ENCODE data around the gene IL10RA. TPM values are rescaled to one million over a fixed set of nuclear protein-coding genes. Genes with fewer than 3 reads are reported as not detected.
"Not testable (repeated sequence)": the region's sequence is repeated elsewhere in the genome, so short reads cannot be mapped to it uniquely, and the experiment has no call there.

Gene IL10RA
- total RNA-seq, result 9.1 TPM

GRCh38 chr11:117985953-117986887, at the start of gene IL10RA:
Gene IL10RA, plus strand, starts transcription at chr11:117986394. Its CDS starts 74 bp downstream, at chr11:117986468.
- no peak for DNase-seq

- DNase-seq, result no peak
These were observed 49.2 kb upstream of the IL10RA start for GRCh38 chr11:117936973-117937372.

GRCh38 chr11:117940736-117941135, 45.5 kb upstream of the IL10RA start:
- DNase-seq, result no peak

- DNase-seq, result no peak
These were observed 45.0 kb upstream of the IL10RA start for GRCh38 chr11:117941163-117941707.

DNA sequence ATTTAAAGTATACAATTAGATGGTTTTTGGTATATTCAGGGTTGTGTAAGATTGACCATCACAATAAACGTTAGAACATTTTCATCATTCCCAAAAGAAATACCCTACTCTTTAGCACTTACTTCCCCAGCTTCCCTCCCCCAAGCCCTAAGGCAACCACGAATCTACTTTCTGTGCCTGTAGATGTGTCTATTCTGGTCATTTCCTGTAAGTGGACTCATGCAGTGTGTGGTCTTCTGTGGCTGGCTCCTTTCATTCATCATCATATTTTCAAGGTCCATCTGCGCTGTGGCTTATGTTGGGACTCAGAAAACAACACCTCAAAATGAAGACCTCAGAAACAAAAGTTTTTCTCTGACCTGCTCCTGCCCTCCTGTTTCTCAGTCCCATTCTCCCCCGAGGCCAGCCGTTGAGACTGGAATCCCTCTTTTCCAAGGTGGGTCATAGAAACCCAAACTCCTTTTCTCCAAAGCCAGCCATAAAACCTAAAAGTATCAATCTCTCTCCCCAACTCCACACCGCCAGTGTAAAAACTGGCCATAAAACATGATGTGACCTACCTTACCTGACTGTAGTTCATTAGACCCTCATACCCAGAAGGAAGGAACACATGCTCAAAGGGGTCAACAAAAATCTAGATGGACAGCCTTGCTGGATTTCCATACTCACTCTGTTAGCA, 44.1 kb upstream of the IL10RA start:
- no peak for DNase-seq

DNA sequence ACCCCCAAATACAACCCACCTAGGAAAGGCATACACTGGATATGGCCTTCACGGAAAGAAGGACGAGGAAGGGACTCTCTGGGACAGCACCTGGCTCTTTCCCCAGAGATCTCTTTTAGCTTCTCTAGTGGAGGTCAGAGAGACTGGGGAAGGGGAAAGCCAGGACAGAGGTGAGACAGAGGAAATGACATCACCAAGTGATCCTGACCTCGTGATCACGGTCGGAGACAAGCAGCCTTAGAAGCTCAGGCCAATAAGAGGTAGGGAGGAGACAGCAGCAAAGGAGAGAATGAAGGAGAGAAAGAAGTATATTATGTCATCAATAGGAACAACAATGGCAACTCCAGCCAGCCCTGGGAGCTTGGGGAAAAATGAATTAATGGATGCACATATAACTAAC, 41.6 kb upstream of the IL10RA start:
- DNase-seq, result no peak

- no peak for DNase-seq
These were observed 41.0 kb upstream of the IL10RA start for GRCh38 chr11:117945047-117945810.

- no peak for DNase-seq
These were observed 39.9 kb upstream of the IL10RA start for GRCh38 chr11:117946156-117946841.

- DNase-seq, result peak; percentile 78
These were observed 39.2 kb upstream of the IL10RA start for GRCh38 chr11:117946842-117947526.

GRCh38 chr11:117947751-117948150, 38.4 kb upstream of the IL10RA start:
- DNase-seq, result not testable (repeated sequence)

DNA sequence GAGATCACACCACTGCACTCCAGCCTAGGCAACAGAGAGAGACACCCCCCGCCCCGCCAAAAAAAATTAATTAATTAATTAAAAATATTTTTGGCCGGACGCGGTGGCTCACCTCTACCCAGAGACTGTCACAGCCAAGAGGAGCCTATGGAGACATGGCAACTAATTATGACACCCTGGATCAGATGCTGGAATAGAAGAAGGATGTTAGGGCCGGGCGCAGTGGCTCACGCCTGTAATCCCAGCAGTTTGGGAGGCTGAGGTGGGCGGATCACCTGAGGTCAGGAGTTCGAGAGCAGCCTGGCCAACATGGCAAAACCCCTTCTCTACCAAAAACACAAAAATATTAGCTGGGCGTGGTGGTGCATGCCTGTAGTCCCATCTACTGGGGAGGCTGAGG, 37.7 kb upstream of the IL10RA start:
- DNase-seq, result not testable (repeated sequence)

- DNase-seq, result no peak
These were observed 37.1 kb upstream of the IL10RA start for GRCh38 chr11:117949062-117949461.

GRCh38 chr11:117950301-117950700, 35.9 kb upstream of the IL10RA start:
- DNase-seq, result no peak

DNA sequence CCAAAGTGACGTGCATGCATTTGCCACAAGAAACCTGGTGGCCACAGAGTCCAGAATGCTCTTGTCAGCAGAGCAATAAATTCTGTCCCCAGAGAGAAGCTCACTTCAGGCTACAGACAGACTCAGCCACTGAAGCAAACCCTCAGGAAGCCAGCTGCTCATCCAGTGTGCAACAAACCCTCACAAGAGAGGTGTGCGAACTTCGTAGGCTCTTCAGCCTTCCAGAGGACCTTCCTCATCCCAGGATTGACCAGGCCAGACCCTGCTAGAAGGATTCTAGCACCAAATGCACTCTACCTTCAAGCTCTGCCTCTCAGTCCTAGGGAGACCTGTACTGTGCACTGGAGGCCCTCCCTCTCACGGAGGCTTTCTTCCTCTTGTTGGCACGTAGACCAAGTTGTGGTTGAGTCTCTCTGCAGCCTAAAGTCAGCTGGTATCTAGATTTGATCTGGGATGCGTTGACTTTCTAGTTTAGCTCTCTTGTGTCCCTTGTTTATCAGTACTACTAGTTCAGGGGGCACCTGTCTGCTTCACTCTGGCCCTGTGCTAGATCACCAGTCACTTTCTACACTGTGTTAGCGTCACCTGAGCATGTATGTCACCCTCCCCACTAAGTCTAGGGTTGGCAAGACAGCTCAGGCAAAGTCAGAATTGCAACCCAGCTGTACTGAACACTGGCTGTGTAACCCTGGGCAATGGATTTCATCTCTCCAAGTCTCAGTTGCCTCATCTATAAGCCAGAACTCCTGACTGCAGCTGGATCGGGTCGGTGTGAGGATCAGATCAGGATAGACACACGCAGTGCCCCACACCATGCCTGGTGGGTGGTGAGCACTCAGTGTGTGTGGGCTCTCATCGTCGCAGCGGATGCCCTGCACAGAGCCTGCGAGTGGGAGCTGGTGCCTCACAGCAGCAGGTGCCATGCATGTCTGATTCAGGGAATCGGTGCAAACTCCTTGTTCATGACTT, 34.9 kb upstream of the IL10RA start:
- DNase-seq, result no peak

- no peak for DNase-seq
These were observed 33.0 kb upstream of the IL10RA start for GRCh38 chr11:117953024-117953671.

- DNase-seq, result no peak
These were observed 27.2 kb upstream of the IL10RA start for GRCh38 chr11:117958949-117959348.

GRCh38 chr11:117959438-117960149, 26.6 kb upstream of the IL10RA start:
- no peak for DNase-seq

GRCh38 chr11:117960406-117960805, 25.8 kb upstream of the IL10RA start:
- no peak for DNase-seq

DNA sequence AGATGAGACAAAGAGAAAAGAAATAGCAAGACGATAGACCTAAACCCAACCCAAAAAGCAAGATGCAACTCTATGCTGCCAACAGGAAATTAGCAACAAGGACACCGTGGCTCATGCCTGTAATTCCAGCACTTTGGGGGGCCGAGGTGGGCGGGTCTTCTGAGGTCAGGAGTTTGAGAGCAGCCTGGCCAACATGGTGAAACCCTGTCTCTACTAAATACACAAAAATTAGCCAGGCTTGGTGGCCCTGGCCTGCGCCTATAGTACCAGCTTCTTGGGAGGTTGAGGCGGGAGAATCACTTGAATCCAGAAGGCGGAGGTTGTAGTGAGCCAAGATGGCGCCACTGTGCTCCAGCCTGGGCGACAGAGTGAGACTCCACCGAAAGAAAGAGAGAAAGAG, 24.3 kb upstream of the IL10RA start:
- no peak for DNase-seq
